ENCODE data around the gene C1orf74. TPM values are rescaled to one million over a fixed set of nuclear protein-coding genes. Genes with fewer than 3 reads are reported as not detected.
A peak's percentile ranks its signal among the peaks of the same experiment; 100 is the strongest.

The C1orf74 gene
- total RNA-seq, 4 donors from 2014 or later: 0.38 to 0.82 (median 0.54) TPM

DNA sequence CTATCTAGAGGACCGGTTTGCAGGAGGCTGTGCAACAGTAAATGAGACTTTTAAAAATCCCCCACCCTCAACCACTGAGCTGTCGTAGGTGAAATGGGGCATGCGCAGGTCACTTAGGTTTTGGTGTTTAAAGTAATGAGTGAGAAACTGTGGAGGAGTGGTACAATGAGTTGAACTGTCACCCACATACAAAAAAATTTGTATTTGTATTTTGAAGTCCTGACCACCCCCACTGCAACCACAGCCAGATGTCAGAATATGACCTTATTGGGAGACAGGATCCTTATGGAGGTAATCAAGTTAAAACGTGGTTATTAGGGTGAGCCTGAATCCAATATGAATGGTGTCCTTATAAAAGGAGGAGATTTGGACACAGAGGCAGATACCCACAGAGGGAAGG is 23.1 kb upstream of the C1orf74 start:
- in situ Hi-C loops (cut with MboI; ENCODE audit: low sequenced_read_pairs in 4 of 4): no loop called here
- Histone ChIP-seq H3K36me3 (no peaks in the 10 kb centered on the region), H3K4me3 (no peak overlapping the region), H3K27me3 (peaks cover 10 to 11% (median 11%) of the 10 kb centered on the region in 3 donors), H3K9me3 (no peaks in the 10 kb centered on the region), H3K27ac (no peak overlapping the region), H3K4me1 (no peaks in the 10 kb centered on the region)
- no peak for ATAC-seq
- no peak for TF ChIP-seq POLR2A (IDR thresholded peaks at IDR 0.05)
- TF ChIP-seq, protein P1, sequence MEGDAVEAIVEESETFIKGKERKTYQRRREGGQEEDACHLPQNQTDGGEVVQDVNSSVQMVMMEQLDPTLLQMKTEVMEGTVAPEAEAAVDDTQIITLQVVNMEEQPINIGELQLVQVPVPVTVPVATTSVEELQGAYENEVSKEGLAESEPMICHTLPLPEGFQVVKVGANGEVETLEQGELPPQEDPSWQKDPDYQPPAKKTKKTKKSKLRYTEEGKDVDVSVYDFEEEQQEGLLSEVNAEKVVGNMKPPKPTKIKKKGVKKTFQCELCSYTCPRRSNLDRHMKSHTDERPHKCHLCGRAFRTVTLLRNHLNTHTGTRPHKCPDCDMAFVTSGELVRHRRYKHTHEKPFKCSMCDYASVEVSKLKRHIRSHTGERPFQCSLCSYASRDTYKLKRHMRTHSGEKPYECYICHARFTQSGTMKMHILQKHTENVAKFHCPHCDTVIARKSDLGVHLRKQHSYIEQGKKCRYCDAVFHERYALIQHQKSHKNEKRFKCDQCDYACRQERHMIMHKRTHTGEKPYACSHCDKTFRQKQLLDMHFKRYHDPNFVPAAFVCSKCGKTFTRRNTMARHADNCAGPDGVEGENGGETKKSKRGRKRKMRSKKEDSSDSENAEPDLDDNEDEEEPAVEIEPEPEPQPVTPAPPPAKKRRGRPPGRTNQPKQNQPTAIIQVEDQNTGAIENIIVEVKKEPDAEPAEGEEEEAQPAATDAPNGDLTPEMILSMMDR (IDR thresholded peaks at IDR 0.05 in 4 of 5, conservative IDR thresholded peaks at IDR 0.05 in 1 of 5): no peak
- no peak for DNase-seq
- intact Hi-C loops (cut with DNase I; ENCODE audit: low total_unique reads): no loop called here

DNA sequence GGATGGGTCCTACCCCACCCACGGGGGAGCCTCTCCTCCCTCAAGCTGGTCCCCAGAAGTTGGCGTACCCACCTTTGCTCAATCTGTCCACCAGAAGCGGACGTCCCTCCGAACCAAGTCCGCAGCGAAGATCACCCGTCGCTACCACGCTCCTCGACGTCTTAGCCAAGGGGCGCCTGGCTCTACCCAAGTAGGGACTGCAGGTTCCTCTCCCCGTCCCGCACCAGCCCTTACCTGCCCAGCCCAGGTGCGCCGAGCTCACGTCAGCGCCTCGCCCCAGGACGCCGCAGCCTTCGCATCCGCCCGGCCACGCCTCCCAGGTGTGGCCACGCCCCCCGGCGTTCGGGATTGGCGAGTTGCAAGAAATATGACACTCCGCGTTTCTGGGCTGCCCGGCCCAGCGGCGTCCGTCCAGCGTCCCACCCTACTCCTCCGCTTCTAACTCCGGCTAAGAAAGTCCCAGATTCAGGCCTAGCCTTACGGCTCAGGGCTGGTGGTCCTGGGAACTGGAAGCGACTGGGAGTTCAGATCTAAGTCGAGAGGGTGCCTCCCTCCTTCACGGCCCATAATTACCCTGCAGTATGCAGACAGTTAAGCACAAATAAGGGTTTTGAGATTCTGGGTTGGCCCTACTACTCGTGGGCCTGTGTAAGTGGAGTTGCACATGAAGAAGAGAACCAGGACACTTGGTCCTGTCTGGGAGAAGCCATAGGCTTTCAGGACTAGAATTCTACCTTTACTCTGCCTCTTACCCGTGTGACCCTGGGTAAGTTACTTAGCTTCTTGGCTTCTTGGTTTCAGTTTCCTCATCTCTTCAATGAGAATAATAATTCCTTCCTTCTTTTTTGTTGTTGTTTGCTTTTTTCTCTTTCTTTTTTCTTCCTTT is 21.8 kb upstream of the C1orf74 start, which contains the start of gene IRF6:
Gene IRF6, minus strand, starts transcription at position 268 of the 886 bp plus-strand sequence. CDS start 4,729 bp downstream, outside the sequence.
- TF ChIP-seq, protein P1 (IDR thresholded peaks at IDR 0.05 in 4 of 5, conservative IDR thresholded peaks at IDR 0.05 in 1 of 5): no peak
- no peak for TF ChIP-seq POLR2A (IDR thresholded peaks at IDR 0.05)
- Histone ChIP-seq H3K27ac (no peak within 1 kb of the TSS), H3K36me3 (no peaks in the 10 kb centered on the region), H3K27me3 (peaks cover 10 to 11% (median 11%) of the 10 kb centered on the region in 3 donors), H3K9me3 (no peaks in the 10 kb centered on the region), H3K4me1 (peaks cover 0 to 10% of the 10 kb centered on the region in 2 donors), H3K4me3 (peak within 1 kb of the TSS; percentile 13 to 56 (median 26))
- peak in 1 of 2 donors; percentile 39 for ATAC-seq
- DNase-seq: peak in 1 of 2 donors; percentile 39
- intact Hi-C loops (cut with DNase I; ENCODE audit: low total_unique reads): no loop called here
- in situ Hi-C loops (cut with MboI; ENCODE audit: low sequenced_read_pairs in 4 of 4): no loop called here

DNA sequence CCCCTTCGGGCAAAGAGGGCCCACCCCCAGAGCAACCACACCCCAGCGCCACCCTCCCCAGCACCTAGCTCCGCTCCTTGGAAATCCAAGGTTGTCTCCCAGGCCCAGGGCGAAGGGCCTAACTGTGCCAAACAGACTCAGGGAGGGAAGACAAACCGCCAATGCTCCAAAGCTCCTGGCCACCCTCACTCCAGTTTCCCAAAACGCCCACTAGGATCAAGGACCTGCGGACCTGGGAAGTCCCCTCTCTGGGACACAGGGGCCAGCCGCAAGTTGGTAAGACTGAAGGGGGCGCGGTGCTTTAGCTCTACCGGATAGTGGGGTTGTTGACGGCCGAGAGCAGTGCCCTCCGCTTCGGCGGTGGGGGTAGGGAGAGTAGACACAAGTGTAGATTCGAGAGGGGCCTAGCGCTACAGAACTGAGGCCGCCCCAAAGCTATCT is 21.0 kb upstream of the C1orf74 start:
- no peaks in the 10 kb centered on the region for H3K36me3 ChIP-seq
- TF ChIP-seq, protein P1 (IDR thresholded peaks at IDR 0.05 in 4 of 5, conservative IDR thresholded peaks at IDR 0.05 in 1 of 5): no peak
- no peak for TF ChIP-seq POLR2A (IDR thresholded peaks at IDR 0.05)
- peaks cover 10 to 11% (median 11%) of the 10 kb centered on the region in 3 donors for H3K27me3 ChIP-seq
- H3K4me1 ChIP-seq: peaks cover 0 to 11% of the 10 kb centered on the region in 2 donors
- no peak overlapping the region for H3K27ac ChIP-seq
- ATAC-seq (no peak), DNase-seq (no peak)
- intact Hi-C loops (cut with DNase I; ENCODE audit: low total_unique reads): no loop called here
- in situ Hi-C loops (cut with MboI; ENCODE audit: low sequenced_read_pairs in 4 of 4): no loop called here
- H3K4me3 ChIP-seq: no peak overlapping the region
- H3K9me3 ChIP-seq: no peaks in the 10 kb centered on the region

DNA sequence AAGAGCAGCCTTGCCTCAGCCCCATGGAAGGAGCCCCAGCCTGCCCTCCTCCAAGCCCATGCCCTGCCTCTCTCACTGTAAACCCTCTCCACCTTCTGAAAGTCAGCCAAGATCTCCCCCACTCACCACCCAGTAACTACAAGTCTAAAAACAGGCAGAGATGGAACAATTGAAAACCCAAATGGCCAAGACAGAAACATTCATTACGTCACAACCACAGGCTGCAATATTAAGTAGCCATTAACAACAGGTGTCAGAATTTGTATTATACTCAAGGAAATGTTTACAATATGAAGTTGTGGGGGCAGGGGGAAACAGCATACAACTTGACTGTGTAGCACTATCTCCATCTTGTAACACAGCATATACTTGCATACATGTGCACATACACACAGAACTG is 19.2 kb upstream of the C1orf74 start:
- Histone ChIP-seq H3K9me3 (no peaks in the 10 kb centered on the region), H3K36me3 (no peaks in the 10 kb centered on the region), H3K4me3 (no peak overlapping the region), H3K4me1 (peaks cover 0 to 11% of the 10 kb centered on the region in 2 donors), H3K27me3 (peaks cover 10 to 11% (median 11%) of the 10 kb centered on the region in 3 donors), H3K27ac (no peak overlapping the region)
- ATAC-seq: no peak
- intact Hi-C loops (cut with DNase I; ENCODE audit: low total_unique reads): no loop called here
- no peak for TF ChIP-seq POLR2A (IDR thresholded peaks at IDR 0.05)
- TF ChIP-seq, protein P1 (IDR thresholded peaks at IDR 0.05 in 4 of 5, conservative IDR thresholded peaks at IDR 0.05 in 1 of 5): no peak
- in situ Hi-C loops (cut with MboI; ENCODE audit: low sequenced_read_pairs in 4 of 4): no loop called here
- DNase-seq: no peak
